HG02798 (cell line): ENCODE measurements around the gene ITGB3.

ENCODE experiments used
- ATAC-seq: cut with Tn5 transposase; IDR thresholded peaks from one replicate; pipeline ENCODE4 v1.9.1; 2021; ENCODE audit warnings: mild to moderate bottlenecking; ENCODE audit not compliant: unreplicated experiment, poor library complexity

ITGB3 gene

DNA sequence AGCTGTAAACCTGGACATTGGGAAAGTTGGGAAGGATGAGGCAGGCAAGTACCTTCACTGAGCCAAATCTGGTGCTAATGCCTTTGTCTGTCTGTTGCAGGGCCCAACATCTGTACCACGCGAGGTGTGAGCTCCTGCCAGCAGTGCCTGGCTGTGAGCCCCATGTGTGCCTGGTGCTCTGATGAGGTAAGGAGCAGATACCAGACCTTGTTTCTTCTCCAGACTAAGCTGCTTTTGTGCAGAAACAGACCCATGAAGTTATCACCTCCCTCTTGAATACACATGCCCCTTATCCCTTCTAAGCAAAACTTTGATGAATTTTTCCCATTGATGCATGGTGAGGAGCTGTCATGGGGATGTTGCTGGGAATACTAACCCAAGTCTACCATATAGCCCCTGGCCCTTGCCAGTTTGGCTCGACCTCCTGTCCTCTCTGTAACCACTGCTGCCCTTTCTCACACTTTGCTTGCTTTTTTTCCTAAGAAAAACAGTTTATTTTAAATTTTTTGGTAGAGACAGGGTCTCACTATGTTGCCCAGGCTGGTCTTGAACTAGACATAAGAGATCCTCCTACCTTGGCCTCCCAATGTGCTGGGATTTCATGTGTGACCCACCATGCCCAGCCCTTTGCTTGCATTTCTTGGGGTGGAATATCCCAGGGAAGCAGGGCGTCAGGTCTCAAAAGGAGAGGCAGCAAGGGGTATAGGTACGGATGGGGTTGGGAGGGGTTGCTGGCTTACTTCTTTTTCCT lies 20.9 kb downstream of the ITGB3 start:
- no peak for ATAC-seq

DNA sequence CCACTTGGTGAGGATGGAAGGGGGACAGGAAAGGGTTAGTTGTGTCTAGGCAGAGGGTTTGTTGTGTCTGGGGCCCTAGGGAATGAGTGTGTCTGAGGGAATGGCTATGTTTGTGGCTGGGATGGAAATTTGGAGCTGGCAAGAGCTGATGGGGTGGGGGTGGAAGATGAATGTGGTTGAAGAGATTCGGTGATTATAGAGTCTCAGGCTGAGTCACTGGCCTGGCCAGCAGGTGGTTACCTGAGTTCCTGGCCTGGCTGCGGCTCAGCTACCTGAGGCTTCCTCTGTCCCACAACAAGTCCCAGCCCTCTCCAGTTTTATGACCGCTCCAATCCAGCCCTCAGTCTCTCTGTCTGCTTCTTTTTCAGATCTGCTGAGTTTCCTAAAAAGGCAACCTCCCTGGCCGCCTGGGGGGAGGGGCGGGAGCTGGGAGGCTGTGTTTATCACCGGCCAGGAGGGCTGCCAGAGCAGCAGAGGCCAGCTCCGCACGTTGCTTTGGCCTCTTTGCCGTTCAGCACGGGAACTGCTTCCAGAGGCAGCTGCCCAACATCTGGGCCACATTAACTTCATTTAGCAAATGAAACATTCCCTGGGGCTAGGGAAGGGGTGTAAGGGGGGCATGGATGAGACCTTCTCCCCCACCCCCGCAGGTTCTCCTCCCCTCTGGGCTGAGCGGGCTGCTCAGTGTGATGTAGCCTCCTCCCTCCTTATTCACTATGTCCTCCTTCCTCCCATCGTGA lies 21.8 kb downstream of the ITGB3 start:
- ATAC-seq, result no peak

DNA sequence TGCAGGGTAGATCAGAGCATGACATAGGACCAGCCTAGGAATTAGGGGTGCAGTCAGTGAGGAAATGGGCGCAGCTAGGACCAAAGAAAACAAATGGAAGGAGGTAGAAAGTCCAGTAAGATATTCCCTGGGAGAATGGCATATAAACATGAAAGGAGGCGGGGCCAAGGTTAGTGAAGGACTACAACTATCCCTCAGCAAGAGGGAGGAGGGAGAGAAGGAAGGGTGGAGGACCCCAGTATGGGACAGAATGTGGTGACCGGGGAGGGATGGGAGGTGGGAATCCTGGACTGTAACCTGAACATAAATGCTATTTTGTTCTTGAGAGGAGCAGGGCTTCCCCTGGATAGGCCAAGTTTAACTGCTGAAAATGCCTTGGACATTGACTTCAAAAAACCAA lies 22.8 kb downstream of the ITGB3 start:
- no peak for ATAC-seq

DNA sequence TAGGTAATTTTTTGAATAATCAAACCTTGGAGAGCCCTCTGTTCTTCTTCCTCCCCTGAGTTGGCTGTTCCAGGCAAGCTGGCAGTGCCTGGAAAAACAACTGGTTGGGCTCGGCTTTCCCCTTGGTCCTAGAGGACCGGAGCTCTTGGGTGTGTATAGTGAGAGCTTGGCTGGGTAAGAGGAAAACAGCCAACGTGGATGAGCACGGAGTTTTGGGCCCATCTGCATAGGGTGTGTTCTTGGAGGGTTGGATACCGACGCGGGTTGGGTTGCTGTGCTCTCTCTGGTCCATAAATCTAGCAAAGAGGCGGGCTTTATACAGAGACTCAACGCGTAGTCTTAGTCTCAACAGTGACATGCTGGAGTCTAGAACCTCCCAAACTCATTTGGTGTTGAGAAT lies 23.2 kb downstream of the ITGB3 start:
- no peak for ATAC-seq

DNA sequence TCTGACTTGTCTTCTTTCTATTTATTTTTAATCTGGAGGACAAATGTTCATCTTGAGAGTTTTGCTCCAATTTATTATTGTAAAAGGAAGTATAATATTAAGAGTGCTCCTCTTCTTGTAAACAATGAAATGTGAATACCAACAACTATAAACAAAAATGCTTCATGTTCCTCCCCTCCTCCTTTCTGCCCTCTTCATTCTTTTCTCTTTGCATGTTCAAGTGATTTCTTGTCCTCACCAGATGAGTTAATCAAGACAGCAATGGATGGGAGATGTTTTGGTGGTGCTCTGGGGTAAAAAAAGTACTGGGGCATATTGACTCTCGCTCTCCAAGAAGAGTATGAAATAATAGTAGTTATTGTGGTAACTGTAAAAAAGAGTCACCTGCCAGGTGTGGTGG lies 24.3 kb downstream of the ITGB3 start:
- no peak for ATAC-seq

DNA sequence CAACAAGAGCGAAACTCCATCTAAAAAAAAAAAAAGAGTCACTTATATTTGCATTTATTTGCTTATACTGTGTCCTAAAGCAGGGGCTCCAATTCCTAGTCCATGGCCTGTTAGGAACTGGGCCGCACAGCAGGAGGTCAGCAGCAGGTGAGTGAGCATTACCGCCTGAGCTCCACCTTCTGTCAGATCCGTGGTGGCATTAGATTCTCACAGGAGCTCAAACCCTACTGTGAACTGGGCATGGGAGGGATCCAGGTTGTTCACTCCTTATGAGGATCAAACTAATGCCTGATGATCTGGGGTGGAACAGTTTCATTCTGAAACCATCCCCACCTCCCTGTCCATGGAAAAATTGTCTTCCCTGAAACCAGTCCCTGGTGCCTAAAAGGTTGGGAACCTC lies 24.9 kb downstream of the ITGB3 start:
- no peak for ATAC-seq

DNA sequence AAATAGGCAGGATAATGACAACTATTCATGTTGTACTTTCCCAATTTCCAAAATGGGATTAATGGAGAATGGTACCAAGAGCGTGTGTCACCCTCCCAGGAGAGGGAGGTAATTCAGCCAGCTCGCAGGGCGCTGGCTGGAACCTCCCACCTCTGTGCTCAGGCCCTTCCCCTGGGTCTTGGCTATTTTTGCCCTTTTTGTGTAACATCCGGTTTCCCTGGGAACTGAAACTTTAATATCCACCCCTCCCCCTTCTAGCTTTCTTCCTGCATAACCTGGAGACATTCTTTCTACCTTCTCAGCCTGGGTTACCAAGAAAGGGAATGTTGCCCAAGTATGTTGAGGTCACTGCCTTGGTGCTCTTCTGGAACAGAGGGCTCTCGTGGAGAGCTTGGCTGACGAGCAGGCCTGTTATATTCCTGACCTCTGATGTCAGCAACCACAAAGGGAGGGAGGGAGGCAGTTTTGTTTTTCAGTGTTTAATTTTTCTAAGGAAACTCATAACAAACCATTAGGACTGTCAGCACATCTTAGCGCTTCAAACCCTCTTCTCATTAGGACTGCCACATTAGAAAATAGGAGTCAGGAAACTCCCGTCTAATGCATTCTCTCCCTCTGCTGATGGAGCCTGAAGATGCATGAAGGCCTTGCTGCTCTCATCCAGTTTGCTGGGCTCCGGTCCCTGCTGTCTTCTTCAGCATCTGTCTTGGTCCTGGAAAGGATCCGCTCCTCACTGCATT lies 25.6 kb downstream of the ITGB3 start:
- ATAC-seq, result peak; percentile 77

DNA sequence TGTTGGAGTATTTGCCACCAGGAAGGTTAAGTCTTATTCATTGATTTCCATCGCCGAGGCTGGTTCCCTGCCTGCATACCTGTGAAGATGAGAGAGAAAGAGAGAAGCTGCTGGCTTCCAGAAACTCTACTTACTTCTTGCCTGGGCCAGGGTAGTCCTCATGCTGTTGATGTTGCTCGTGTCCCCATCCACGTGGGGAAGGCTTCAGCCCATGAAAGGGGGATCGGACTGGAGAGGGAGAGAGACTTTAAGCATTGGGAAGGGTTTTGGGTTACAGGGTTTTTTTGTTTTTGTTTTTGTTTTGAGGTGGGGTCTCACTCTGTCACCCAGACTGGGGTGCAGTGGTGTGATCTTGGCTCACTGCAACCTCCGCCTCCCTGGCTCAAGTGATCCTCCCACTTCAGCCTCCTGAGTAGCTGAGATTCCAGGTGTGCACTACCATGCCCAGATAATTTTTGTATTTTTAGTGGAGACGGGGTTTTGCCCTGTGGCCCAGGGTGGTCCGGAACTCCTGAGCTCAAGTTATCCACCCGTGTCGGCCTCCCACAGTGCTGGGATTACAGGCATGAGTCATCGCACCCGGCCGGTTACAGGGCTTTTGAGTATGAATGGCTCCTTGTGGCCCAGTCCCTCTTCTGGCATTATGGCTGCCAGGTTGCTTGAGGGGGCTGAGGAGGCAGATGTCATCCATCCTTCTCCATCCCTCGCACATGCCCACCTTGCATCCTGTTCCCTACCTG lies 26.6 kb downstream of the ITGB3 start:
- no peak for ATAC-seq

DNA sequence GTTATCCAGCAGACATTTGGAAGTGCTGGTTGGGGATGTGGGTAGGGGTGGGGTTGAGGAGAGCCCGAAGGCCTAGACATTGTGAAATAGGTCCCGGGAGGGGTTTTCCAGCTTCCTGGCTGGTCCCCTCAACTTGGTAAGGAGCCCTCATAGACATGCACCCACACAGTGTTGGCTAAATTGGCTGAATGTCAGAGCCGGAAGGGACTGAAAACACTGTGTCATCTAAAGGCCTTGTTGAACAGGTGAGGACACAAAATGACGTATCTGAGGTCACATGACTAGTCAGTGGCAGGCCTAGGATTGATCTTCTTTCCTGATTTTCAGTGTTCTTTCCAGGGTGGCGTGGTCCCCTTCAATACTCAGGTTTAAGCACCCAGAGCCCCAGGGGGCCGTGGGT lies 27.6 kb downstream of the ITGB3 start:
- no peak for ATAC-seq

DNA sequence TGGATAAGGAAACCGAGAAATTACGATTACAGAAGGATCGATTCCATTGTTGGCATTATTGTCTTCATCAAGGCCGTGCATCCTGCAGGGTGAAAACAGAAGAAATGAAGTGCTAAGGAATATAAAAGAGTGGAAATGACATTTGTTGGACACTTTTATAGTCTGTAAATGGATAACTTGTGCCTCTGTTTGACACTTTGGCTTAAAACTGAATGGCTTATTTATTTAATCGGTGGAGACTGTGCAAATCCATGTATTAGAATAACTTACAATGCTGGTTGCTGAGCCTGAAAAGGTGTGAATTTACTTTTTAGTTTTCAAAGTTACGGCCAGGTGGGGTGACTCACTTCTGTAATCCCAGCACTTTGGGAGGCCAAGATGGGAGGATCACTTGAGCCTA lies 31.4 kb downstream of the ITGB3 start:
- no peak for ATAC-seq

DNA sequence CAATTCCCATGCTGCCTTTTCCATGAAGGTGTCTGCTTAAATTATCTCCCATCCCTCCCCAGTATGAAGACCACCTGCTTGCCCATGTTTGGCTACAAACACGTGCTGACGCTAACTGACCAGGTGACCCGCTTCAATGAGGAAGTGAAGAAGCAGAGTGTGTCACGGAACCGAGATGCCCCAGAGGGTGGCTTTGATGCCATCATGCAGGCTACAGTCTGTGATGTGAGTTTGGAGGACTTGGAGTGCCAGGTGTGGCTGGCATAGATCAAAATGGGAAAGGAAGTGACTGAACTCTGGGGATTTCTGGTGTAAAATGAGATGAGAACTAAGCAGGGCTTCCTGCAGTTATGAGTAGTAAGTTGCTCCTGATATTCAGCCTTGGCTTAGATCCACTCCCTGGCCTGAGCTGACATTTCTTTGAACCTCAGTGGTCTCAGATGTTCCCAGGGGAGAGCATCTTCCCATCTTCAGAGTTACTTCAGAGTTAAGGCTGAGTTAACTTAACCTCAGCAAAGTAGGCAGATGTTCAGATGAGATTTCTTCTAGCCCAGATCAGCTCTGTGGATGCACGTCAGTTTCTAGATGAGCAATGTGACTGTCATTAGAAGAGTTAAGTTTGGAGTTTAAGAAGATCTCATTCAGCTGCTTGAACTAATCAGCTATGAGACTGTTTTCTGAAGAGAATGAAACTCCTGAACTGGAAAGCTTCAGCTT lies 32.7 kb downstream of the ITGB3 start:
- ATAC-seq, result peak; percentile 68

DNA sequence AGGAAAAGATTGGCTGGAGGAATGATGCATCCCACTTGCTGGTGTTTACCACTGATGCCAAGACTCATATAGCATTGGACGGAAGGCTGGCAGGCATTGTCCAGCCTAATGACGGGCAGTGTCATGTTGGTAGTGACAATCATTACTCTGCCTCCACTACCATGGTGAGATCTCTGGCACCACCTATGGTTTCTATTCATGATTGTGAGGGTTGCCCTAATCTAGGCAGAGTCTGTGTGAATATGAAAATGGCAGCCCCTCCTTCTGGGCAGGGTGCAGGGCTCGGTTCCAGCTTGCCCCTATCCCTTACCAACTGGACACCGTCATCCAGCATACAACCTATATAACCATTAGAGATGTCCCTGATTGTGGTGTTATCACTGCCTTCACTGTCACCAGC lies 33.4 kb downstream of the ITGB3 start:
- ATAC-seq, result peak; percentile 44

DNA sequence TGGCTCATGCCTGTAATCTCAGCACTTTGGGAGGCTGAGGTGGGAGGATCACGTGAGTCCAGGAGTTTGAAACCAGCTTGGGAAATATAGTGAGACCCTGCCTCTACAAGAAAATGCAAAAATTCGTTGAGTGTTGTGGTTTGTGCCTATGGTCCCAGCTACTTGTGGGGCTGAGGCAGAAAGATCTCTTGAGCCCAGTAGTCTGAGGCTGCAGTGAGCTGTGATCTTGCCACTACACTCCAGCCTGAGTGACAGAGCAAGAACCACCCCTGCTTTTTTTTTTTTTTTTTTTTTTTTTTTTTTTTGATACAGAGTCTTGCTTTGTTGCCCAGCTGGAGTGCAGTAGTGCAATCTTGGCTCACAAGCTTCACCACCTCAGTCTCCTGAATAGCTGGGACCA lies 34.0 kb downstream of the ITGB3 start:
- ATAC-seq, result no peak

DNA sequence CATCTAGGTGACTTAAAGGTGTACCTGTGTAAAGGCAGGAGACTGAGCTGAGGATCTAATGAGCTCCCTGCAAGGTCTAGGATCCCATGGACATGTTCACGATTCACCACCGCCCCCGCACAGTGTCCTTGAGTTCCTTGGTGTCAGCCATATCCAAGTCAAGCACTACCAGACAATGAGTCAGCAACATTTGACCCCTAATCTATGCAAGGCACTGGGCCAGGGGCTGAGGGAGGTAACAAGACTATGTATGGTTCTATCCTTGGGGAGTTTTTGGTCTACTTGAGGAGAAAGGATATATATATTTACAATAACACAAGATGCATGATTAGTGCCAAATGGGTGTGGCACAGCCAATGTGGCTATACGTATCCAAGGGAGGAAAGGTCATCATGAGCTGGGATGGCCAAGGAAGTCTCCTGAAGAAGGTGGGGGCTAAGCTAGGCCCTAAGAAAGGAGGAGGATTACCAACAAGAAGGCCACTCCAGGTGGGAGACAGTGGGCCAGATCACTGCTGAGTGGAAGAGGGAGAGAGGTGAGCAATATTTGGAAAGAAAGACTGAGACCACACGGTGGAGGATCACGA lies 35.0 kb downstream of the ITGB3 start:
- no peak for ATAC-seq

DNA sequence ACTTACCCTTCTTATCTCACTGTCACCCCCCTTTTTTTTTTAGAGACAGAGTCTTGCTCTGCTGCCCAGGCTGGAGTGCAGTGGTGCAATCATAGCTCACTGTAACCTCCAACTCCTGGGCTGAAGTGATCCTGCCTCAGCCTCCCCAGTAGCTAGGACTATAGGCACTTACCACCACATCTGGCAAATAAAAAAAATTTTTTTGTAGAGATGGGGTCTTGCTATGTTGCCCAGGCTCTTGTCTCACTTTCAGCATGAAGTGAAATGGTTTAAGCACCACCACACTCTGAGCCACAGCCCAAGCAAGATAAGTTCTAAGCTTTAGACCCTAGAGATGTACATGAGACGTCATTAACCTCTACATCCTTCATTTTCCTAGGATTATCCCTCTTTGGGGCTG lies 35.7 kb downstream of the ITGB3 start:
- ATAC-seq, result no peak

DNA sequence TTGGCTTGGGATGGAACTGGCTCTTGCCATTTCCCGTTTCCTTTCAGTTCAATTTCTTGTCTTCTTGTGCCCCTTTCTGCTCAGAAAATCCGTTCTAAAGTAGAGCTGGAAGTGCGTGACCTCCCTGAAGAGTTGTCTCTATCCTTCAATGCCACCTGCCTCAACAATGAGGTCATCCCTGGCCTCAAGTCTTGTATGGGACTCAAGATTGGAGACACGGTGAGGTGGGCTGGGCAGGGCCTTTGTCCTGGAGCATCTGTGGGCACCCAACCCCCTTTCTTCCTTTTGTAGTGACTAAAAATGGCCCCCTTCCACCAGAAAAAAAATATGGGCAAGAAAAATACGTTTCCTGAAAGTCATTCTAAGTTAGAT lies 37.2 kb downstream of the ITGB3 start:
- no peak for ATAC-seq

DNA sequence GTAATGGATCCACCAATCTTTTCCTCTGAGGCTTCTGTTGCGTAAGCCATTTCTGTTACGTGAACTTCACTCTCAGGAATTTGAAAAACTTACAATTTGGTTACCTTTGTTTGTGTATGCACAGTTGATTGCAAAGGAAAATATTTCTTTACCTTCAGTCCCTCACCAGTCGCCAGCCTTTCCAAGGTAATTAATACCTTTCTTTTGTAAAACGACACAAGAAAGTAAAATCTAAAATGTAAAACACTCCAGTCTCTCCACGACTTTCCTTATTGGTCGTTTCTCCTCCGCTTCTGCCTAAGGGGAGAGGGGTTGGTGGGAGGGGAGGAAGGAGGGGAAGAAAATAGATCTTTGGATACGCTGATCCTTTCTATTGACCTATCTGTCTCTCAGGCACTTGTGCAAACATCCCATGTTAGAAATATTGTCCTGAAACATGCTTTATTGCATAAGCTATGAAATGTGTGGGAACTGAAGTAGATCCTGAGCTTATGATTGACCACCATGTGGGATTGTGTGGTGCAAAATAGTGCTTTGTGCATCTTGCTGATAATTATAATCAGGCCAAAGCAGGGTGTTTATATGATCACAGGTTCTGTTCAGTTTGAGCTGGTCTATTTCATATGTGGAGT lies 37.7 kb downstream of the ITGB3 start:
- no peak for ATAC-seq

DNA sequence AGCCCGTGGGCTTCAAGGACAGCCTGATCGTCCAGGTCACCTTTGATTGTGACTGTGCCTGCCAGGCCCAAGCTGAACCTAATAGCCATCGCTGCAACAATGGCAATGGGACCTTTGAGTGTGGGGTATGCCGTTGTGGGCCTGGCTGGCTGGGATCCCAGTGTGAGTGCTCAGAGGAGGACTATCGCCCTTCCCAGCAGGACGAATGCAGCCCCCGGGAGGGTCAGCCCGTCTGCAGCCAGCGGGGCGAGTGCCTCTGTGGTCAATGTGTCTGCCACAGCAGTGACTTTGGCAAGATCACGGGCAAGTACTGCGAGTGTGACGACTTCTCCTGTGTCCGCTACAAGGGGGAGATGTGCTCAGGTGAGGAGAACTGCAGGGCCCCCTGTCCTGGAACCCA lies 38.6 kb downstream of the ITGB3 start:
- no peak for ATAC-seq
